AG09309 (cell line): ENCODE data around the gene VTN.
A peak's percentile ranks its signal among the peaks of the same experiment; 100 is the strongest.

ENCODE experiments used
- DNase-seq: peaks from one replicate; pipeline ENCODE4 v3.0.0-alpha.2; 2010; ENCODE audit warnings: low read depth
- H3K4me3 ChIP-seq: 2 replicates; pipeline ENCODE4 v1.5.1; 2011; ENCODE audit warnings: mild to moderate bottlenecking, low read depth, low read length, moderate library complexity; ENCODE audit not compliant: control insufficient read depth
- TF ChIP-seq, protein P1 (sequence below): IDR thresholded peaks from 2 replicates; pipeline ENCODE4 v1.5.1; 2011; ENCODE audit warnings: mild to moderate bottlenecking, low read depth, low read length, inconsistent platforms; ENCODE audit not compliant: insufficient read depth, control insufficient read depth; ENCODE audit errors: missing control alignments

VTN gene

DNA sequence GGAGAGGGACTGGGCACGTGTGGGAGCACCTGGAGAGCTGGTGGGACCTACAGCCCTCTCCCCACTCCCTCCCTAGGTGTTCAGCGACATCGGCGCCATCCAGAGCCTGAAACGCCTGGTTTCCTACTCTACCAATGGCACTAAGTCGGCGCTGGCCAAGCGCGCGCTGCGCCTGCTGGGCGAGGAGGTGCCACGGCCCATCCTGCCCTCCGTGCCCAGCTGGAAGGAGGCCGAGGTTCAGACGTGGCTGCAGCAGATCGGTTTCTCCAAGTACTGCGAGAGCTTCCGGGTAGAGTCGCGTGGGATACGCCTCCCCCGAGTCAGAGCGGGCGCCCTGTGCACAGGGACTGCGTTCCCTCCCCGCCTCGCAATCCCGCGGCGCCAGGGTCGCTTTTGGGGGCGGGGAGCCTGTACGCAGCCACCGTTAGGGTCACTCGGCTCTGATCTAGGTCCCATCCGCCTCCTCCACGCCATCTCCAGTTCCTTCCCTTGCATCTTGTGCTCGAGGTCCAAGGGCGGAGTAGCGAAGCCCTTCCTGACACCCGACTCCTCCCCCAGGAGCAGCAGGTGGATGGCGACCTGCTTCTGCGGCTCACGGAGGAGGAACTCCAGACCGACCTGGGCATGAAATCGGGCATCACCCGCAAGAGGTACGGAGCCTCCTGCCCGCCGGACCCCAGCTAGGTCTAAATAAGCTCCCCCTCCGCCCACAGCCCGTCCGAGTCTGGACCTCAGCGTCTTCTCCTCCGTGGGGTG, 14.4 kb upstream of the VTN start:
- no peak for DNase-seq
- TF ChIP-seq, protein P1, sequence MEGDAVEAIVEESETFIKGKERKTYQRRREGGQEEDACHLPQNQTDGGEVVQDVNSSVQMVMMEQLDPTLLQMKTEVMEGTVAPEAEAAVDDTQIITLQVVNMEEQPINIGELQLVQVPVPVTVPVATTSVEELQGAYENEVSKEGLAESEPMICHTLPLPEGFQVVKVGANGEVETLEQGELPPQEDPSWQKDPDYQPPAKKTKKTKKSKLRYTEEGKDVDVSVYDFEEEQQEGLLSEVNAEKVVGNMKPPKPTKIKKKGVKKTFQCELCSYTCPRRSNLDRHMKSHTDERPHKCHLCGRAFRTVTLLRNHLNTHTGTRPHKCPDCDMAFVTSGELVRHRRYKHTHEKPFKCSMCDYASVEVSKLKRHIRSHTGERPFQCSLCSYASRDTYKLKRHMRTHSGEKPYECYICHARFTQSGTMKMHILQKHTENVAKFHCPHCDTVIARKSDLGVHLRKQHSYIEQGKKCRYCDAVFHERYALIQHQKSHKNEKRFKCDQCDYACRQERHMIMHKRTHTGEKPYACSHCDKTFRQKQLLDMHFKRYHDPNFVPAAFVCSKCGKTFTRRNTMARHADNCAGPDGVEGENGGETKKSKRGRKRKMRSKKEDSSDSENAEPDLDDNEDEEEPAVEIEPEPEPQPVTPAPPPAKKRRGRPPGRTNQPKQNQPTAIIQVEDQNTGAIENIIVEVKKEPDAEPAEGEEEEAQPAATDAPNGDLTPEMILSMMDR: no peak
- H3K4me3 ChIP-seq: no peak overlapping the region

DNA sequence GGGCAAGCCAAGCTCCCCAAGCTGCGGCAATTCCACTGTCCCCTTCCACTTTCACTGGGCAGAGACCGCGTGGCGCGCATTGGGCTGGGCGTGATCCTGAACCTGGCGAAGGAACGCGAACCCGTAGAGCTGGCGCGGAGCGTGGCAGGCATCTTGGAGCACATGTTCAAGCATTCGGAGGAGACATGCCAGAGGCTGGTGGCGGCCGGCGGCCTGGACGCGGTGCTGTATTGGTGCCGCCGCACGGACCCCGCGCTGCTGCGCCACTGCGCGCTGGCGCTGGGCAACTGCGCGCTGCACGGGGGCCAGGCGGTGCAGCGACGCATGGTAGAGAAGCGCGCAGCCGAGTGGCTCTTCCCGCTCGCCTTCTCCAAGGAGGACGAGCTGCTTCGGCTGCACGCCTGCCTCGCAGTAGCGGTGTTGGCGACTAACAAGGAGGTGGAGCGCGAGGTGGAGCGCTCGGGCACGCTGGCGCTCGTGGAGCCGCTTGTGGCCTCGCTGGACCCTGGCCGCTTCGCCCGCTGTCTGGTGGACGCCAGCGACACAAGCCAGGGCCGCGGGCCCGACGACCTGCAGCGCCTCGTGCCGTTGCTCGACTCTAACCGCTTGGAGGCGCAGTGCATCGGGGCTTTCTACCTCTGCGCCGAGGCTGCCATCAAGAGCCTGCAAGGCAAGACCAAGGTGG, 11.2 kb upstream of the VTN start:
- H3K4me3 ChIP-seq: no peak overlapping the region
- TF ChIP-seq, protein P1: peak; percentile 16
- no peak for DNase-seq

- TF ChIP-seq, protein P1: no peak
- DNase-seq: peak; percentile 73
- H3K4me3 ChIP-seq: no peak overlapping the region
Measured at GRCh38 chr17:28379814-28380801, 10.0 kb upstream of the VTN start.

DNA sequence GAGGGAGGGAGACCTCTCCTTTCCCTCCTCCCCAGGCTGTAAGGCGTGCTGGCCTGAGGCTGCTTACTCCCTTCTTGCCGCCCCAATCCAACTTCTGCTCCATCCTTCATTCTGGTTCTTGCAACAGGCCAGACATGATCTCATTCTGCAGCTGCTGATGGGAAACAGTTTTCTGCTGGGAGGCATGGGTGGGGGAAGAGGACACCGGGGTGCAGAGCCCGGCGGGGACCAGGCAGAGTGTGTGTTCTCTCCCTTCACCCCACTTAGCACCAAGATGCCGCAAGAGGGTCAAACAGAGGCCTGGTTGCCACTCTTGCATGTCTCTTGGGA, 2.8 kb upstream of the VTN start:
- H3K4me3 ChIP-seq: peak overlapping the region; percentile 85
- no peak for DNase-seq
- TF ChIP-seq, protein P1: no peak

- no peak for DNase-seq
- TF ChIP-seq, protein P1: no peak
- H3K4me3 ChIP-seq: peak overlapping the region; percentile 85
Measured at GRCh38 chr17:28372203-28372944, 2.3 kb upstream of the VTN start.
